ENCODE results near the gene RSPH3. TPM values are rescaled to one million over a fixed set of nuclear protein-coding genes. Genes with fewer than 3 reads are reported as not detected.
"Not testable (repeated sequence)": the region's sequence is repeated elsewhere in the genome, so short reads cannot be mapped to it uniquely, and the experiment has no call there.

Gene RSPH3
- total and polyA plus RNA-seq, 4 experiments from 2014 or later: 0.66 to 3.7 (median 3.5) TPM

- Mint-ChIP-seq H3K9me3 (peaks cover 0 to 2% (median 0%) of the 10 kb centered on the region in 8 donors), H3K27ac (peak overlapping the region in 5 of 7 donors; percentile 20 to 85 (median 68)), H3K27me3 (no peaks in the 10 kb centered on the region), H3K4me1 (peaks cover 57 to 87% (median 72%) of the 10 kb centered on the region in 4 donors), H3K4me3 (peak overlapping the region in 3 of 8 donors; percentile 33 to 52 (median 41)), H3K36me3 (peaks cover 0 to 5% of the 10 kb centered on the region in 2 donors)
- intact Hi-C loops (cut with micrococcal nuclease): no loop called here
- Histone ChIP-seq H3K27ac (ENCODE audit: low read depth, low read length) (no peak overlapping the region), H3K9me3 (ENCODE audit: control insufficient read depth in 1 of 2, low read length in 2 of 2) (no peaks in the 10 kb centered on the region), H3K27me3 (ENCODE audit: insufficient read depth, low read length) (no peaks in the 10 kb centered on the region), H3K4me3 (ENCODE audit: low read length in 2 of 2) (no peak overlapping the region), H3K4me1 (ENCODE audit: insufficient read depth, low read length) (peaks cover 84% of the 10 kb centered on the region), H3K36me3 (ENCODE audit: insufficient read depth, low read length) (no peaks in the 10 kb centered on the region)
- ChIA-PET POLR2A (ENCODE audit: partially characterized antibody) (interaction anchor here (1.2 to 22.0 kb wide), 9 partner anchors 13 to 120 kb away, joined by 4 to 651 read pairs (median 7); partner anchors contain the start of genes RSPH3 and TAGAP), CTCF (ENCODE audit: partially characterized antibody) (interaction anchor here (1.8 to 24.9 kb wide), 4 partner anchors 14 to 118 kb away, joined by 5 to 676 read pairs (median 330); partner anchors contain the start of genes RSPH3 and TAGAP)
- DNase-seq: no peak
These were observed 14.4 kb upstream of the RSPH3 start for GRCh38 chr6:159014406-159014805.

GRCh38 chr6:159013229-159013628 lies 13.2 kb upstream of the RSPH3 start:
- H3K27me3 Mint-ChIP-seq: no peaks in the 10 kb centered on the region
- no peaks in the 10 kb centered on the region for H3K36me3 ChIP-seq (ENCODE audit: insufficient read depth, low read length)
- no peak overlapping the region for H3K4me3 ChIP-seq (ENCODE audit: low read length in 2 of 2)
- CTCF ChIA-PET (ENCODE audit: partially characterized antibody): interaction anchor here (0.6 to 24.9 kb wide), 6 partner anchors 13 to 119 kb away, joined by 3 to 676 read pairs (median 112); partner anchors contain the start of genes RSPH3 and TAGAP
- intact Hi-C loops (cut with micrococcal nuclease): loop anchor here (1.0 kb wide), 1 partner anchor 29 kb away; no protein-coding TSS in a partner anchor
- peaks cover 54 to 87% (median 69%) of the 10 kb centered on the region in 4 donors for H3K4me1 Mint-ChIP-seq
- H3K27ac ChIP-seq (ENCODE audit: low read depth, low read length): no peak overlapping the region
- no peaks in the 10 kb centered on the region for H3K9me3 ChIP-seq (ENCODE audit: control insufficient read depth in 1 of 2, low read length in 2 of 2)
- no peak for DNase-seq
- no peaks in the 10 kb centered on the region for H3K27me3 ChIP-seq (ENCODE audit: insufficient read depth, low read length)
- H3K4me1 ChIP-seq (ENCODE audit: insufficient read depth, low read length): peaks cover 84% of the 10 kb centered on the region
- H3K4me3 Mint-ChIP-seq: peak overlapping the region in 7 of 8 donors; percentile 36 to 81 (median 61)
- H3K36me3 Mint-ChIP-seq: peaks cover 0 to 5% of the 10 kb centered on the region in 2 donors
- H3K27ac Mint-ChIP-seq: peak overlapping the region; percentile 61 to 90 (median 81)
- POLR2A ChIA-PET (ENCODE audit: partially characterized antibody): interaction anchor here (0.8 to 22.0 kb wide), 10 partner anchors 14 to 196 kb away, joined by 3 to 651 read pairs (median 6); partner anchors contain the start of gene TAGAP
- H3K9me3 Mint-ChIP-seq: peaks cover 0 to 1% (median 0%) of the 10 kb centered on the region in 8 donors

- no peaks in the 10 kb centered on the region for H3K27me3 ChIP-seq (ENCODE audit: insufficient read depth, low read length)
- H3K27ac Mint-ChIP-seq: peak overlapping the region in 5 of 7 donors; percentile 34 to 89 (median 80)
- H3K9me3 ChIP-seq (ENCODE audit: control insufficient read depth in 1 of 2, low read length in 2 of 2): no peaks in the 10 kb centered on the region
- H3K4me1 ChIP-seq (ENCODE audit: insufficient read depth, low read length): peaks cover 74% of the 10 kb centered on the region
- H3K27me3 Mint-ChIP-seq: no peaks in the 10 kb centered on the region
- peaks cover 51 to 82% (median 66%) of the 10 kb centered on the region in 4 donors for H3K4me1 Mint-ChIP-seq
- H3K9me3 Mint-ChIP-seq: peaks cover 0 to 1% (median 0%) of the 10 kb centered on the region in 8 donors
- peak overlapping the region in 5 of 8 donors; percentile 1 to 83 (median 53) for H3K4me3 Mint-ChIP-seq
- ChIA-PET POLR2A (ENCODE audit: partially characterized antibody) (interaction anchor here (3.1 to 22.0 kb wide), 3 partner anchors 26 to 95 kb away, joined by 15 to 651 read pairs (median 18); partner anchors contain the start of gene TAGAP), CTCF (ENCODE audit: partially characterized antibody) (interaction anchor here (9.4 to 24.9 kb wide), 3 partner anchors 27 to 120 kb away, joined by 220 to 676 read pairs (median 440); partner anchors contain the start of gene TAGAP)
- H3K4me3 ChIP-seq (ENCODE audit: low read length in 2 of 2): no peak overlapping the region
- no peak overlapping the region for H3K27ac ChIP-seq (ENCODE audit: low read depth, low read length)
- no peak for DNase-seq
- intact Hi-C loops (cut with micrococcal nuclease): no loop called here
- no peaks in the 10 kb centered on the region for H3K36me3 ChIP-seq (ENCODE audit: insufficient read depth, low read length)
- H3K36me3 Mint-ChIP-seq: peaks cover 0 to 5% of the 10 kb centered on the region in 2 donors
These were observed 12.2 kb upstream of the RSPH3 start for GRCh38 chr6:159012201-159012600.

- H3K27me3 ChIP-seq (ENCODE audit: insufficient read depth, low read length); H3K27me3 Mint-ChIP-seq; H3K4me3 ChIP-seq (ENCODE audit: low read length in 2 of 2); DNase-seq; H3K36me3 Mint-ChIP-seq; H3K9me3 Mint-ChIP-seq; H3K27ac ChIP-seq (ENCODE audit: low read depth, low read length); H3K9me3 ChIP-seq (ENCODE audit: control insufficient read depth in 1 of 2, low read length in 2 of 2); H3K36me3 ChIP-seq (ENCODE audit: insufficient read depth, low read length); intact Hi-C loops (cut with micrococcal nuclease): not testable (repeated sequence)
- Mint-ChIP-seq H3K4me1 (peaks cover 49 to 69% (median 56%) of the 10 kb centered on the region in 4 donors), H3K4me3 (peak overlapping the region in 4 of 8 donors; percentile 32 to 75 (median 46)), H3K27ac (peak overlapping the region in 6 of 7 donors; percentile 36 to 88 (median 70))
- ChIA-PET POLR2A (ENCODE audit: partially characterized antibody) (interaction anchor here (0.8 to 22.0 kb wide), 9 partner anchors 8 to 124 kb away, joined by 3 to 651 read pairs (median 13); partner anchors contain the start of genes RSPH3 and TAGAP), CTCF (ENCODE audit: partially characterized antibody) (interaction anchor here (1.5 to 24.9 kb wide), 9 partner anchors 10 to 122 kb away, joined by 3 to 676 read pairs (median 25); partner anchors contain the start of genes RSPH3 and TAGAP)
- H3K4me1 ChIP-seq (ENCODE audit: insufficient read depth, low read length): peaks cover 58% of the 10 kb centered on the region
These were observed 10.1 kb upstream of the RSPH3 start for GRCh38 chr6:159010037-159010612.

- H3K36me3 ChIP-seq (ENCODE audit: insufficient read depth, low read length): no peaks in the 10 kb centered on the region
- intact Hi-C loops (cut with micrococcal nuclease): loop anchor here (1.0 kb wide), 3 partner anchors 34 to 126 kb away; no protein-coding TSS in a partner anchor
- POLR2A ChIA-PET (ENCODE audit: partially characterized antibody): interaction anchor here (1.0 to 22.0 kb wide), 13 partner anchors 9 to 127 kb away, joined by 3 to 651 read pairs (median 12); partner anchors contain the start of genes RSPH3 and TAGAP
- Mint-ChIP-seq H3K36me3 (peaks cover 0 to 5% of the 10 kb centered on the region in 2 donors), H3K27me3 (no peaks in the 10 kb centered on the region), H3K9me3 (peaks cover 0 to 1% (median 0%) of the 10 kb centered on the region in 8 donors), H3K27ac (peak overlapping the region; percentile 7 to 90 (median 77)), H3K4me1 (peaks cover 37 to 55% (median 47%) of the 10 kb centered on the region in 4 donors), H3K4me3 (peak overlapping the region; percentile 64 to 77 (median 72))
- CTCF ChIA-PET (ENCODE audit: partially characterized antibody): interaction anchor here (0.7 to 24.9 kb wide), 22 partner anchors 9 to 143 kb away, joined by 3 to 676 read pairs (median 6); partner anchors contain the start of genes RSPH3 and TAGAP
- peaks cover 44% of the 10 kb centered on the region for H3K4me1 ChIP-seq (ENCODE audit: insufficient read depth, low read length)
- peak overlapping the region in 1 of 2 donors; percentile 29 for H3K4me3 ChIP-seq (ENCODE audit: low read length in 2 of 2)
- no peak overlapping the region for H3K27ac ChIP-seq (ENCODE audit: low read depth, low read length)
- no peaks in the 10 kb centered on the region for H3K9me3 ChIP-seq (ENCODE audit: control insufficient read depth in 1 of 2, low read length in 2 of 2)
- DNase-seq: peak; percentile 54 to 68 (median 66)
- H3K27me3 ChIP-seq (ENCODE audit: insufficient read depth, low read length): no peaks in the 10 kb centered on the region
These were observed 8.8 kb upstream of the RSPH3 start for GRCh38 chr6:159008656-159009288.

DNA sequence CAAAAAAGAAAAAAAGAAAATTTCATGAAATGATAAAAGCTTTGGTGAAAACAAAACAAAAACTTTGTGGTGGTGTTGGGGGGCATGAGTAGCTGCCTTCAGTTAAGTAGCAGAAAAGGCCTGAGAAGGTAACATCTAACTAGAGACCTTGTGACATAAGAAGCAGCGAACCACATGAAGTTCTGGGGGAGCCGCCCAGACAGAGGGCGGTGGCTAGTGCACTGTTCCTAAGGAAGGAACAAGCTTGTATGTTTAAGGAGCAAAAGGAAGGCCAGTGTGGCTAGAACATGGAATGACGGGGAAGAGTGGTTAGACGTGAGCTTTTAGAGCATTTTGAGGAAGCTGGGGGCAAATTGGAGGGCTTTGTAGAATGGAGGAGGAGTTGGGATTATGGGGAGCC lies 7.5 kb upstream of the RSPH3 start:
- H3K4me3 Mint-ChIP-seq: no peak overlapping the region

More for the DNA sequence above, 7.5 kb upstream of the RSPH3 start:
- Mint-ChIP-seq H3K36me3 (peaks cover 0 to 9% of the 10 kb centered on the region in 2 donors), H3K27ac (peak overlapping the region in 3 of 7 donors; percentile 4 to 81 (median 77)), H3K27me3 (no peaks in the 10 kb centered on the region), H3K9me3 (peaks cover 0 to 1% (median 0%) of the 10 kb centered on the region in 8 donors), H3K4me1 (peaks cover 30 to 48% (median 38%) of the 10 kb centered on the region in 4 donors)
- ChIA-PET CTCF (ENCODE audit: partially characterized antibody) (interaction anchor here (0.7 to 24.9 kb wide), 8 partner anchors 10 to 142 kb away, joined by 3 to 676 read pairs (median 24); partner anchors contain the start of gene TAGAP), POLR2A (ENCODE audit: partially characterized antibody) (interaction anchor here (1.2 to 22.0 kb wide), 8 partner anchors 11 to 127 kb away, joined by 3 to 651 read pairs (median 11); partner anchors contain the start of gene TAGAP)
- Histone ChIP-seq H3K4me3 (ENCODE audit: low read length in 2 of 2) (no peak overlapping the region), H3K4me1 (ENCODE audit: insufficient read depth, low read length) (peaks cover 32% of the 10 kb centered on the region), H3K36me3 (ENCODE audit: insufficient read depth, low read length) (no peaks in the 10 kb centered on the region), H3K9me3 (ENCODE audit: control insufficient read depth in 1 of 2, low read length in 2 of 2) (no peaks in the 10 kb centered on the region), H3K27ac (ENCODE audit: low read depth, low read length) (no peak overlapping the region), H3K27me3 (ENCODE audit: insufficient read depth, low read length) (no peaks in the 10 kb centered on the region)
- intact Hi-C loops (cut with micrococcal nuclease): no loop called here
- no peak for DNase-seq

All from CD4-positive, alpha-beta memory T cell (primary cell).